EL (cell line): Measurements from ENCODE around the gene STX1B.
"Not testable (repeated sequence)": the region's sequence is repeated elsewhere in the genome, so short reads cannot be mapped to it uniquely, and the experiment has no call there.

Source experiments
- DNase-seq: peaks from one replicate; pipeline ENCODE4 v3.0.0-alpha.2; 2016

STX1B gene

GRCh38 chr16:31011815-31012214, 1.4 kb upstream of the STX1B start:
- DNase-seq = not testable (repeated sequence)

- DNase-seq = peak; percentile 24
These were observed 399 bp downstream of the STX1B start for GRCh38 chr16:31009894-31010584.

GRCh38 chr16:31009120-31009519, 1.3 kb downstream of the STX1B start:
- DNase-seq = no peak

- no peak for DNase-seq
These were observed 1.9 kb downstream of the STX1B start for GRCh38 chr16:31008551-31008950.

- DNase-seq = peak; percentile 87
These were observed 2.3 kb downstream of the STX1B start for GRCh38 chr16:31008149-31008548.

GRCh38 chr16:31007684-31008083, 2.8 kb downstream of the STX1B start:
- DNase-seq = no peak

GRCh38 chr16:31006589-31006988, 3.8 kb downstream of the STX1B start:
- no peak for DNase-seq

GRCh38 chr16:31006086-31006385, 4.4 kb downstream of the STX1B start:
- DNase-seq = no peak

- DNase-seq = no peak
These were observed 4.9 kb downstream of the STX1B start for GRCh38 chr16:31005350-31006085.

- DNase-seq = no peak
These were observed 5.8 kb downstream of the STX1B start for GRCh38 chr16:31004658-31005057.

GRCh38 chr16:31003744-31004143, 6.7 kb downstream of the STX1B start:
- no peak for DNase-seq

- no peak for DNase-seq
These were observed 7.5 kb downstream of the STX1B start for GRCh38 chr16:31002862-31003341.

GRCh38 chr16:31002250-31002700, 8.2 kb downstream of the STX1B start:
- no peak for DNase-seq

- no peak for DNase-seq
These were observed 8.8 kb downstream of the STX1B start for GRCh38 chr16:31001507-31002249.

- DNase-seq = no peak
These were observed 9.6 kb downstream of the STX1B start for GRCh38 chr16:31000671-31001382.

- no peak for DNase-seq
These were observed 11.3 kb downstream of the STX1B start for GRCh38 chr16:30998852-30999761.

- peak; percentile 96 for DNase-seq
These were observed 12.4 kb downstream of the STX1B start for GRCh38 chr16:30997725-30998711.

GRCh38 chr16:30996985-30997724, 13.3 kb downstream of the STX1B start:
- DNase-seq = peak; percentile 86

- peak; percentile 35 for DNase-seq
These were observed 14.0 kb downstream of the STX1B start for GRCh38 chr16:30996324-30996984.
